Measurements from ENCODE around the gene TUBB4B. TPM values are rescaled to one million over a fixed set of nuclear protein-coding genes. Genes with fewer than 3 reads are reported as not detected.

Gene TUBB4B
- polyA plus RNA-seq, 2 donors, result 415 to 578 TPM

DNA sequence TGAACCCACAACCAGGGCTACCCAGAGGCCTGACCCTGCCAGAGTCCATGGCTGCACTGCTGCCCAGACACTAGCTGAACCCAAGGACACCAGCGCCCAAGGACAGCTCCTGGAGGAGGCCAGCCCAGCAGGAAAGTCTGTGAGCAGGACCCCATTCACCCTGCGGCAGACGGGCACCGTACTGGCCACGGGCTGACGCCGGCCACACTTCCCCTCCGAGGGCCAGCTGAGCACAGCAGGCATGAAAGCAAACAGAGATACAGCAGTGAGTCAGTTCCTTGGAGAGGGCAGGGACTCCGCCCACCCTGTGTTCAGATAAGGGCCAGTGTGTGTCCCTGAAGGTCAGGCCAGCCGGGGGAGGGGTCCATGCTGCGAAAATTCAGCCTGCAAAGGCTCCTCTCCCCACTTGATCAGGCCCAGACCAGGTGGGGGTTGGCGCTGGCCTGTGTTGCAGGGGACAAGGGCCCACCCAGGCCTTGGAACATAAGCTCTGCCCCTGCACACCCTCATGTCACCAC, 22.3 kb upstream of the TUBB4B start:
- Histone ChIP-seq H3K9me3 (ENCODE audit: control insufficient read depth in 2 of 2, insufficient read depth in 1 of 2, low read depth in 1 of 2, low read length in 1 of 2) (no peaks in the 10 kb centered on the region), H3K27me3 (ENCODE audit: control insufficient read depth in 1 of 2, insufficient read depth in 2 of 2, low read length in 2 of 2) (no peaks in the 10 kb centered on the region), H3K4me1 (ENCODE audit: control insufficient read depth in 2 of 2, insufficient read depth in 2 of 2, low read length in 1 of 2) (peaks cover 0 to 26% of the 10 kb centered on the region in 2 donors), H3K4me3 (ENCODE audit: low read depth in 1 of 2, low read length in 2 of 2) (peak overlapping the region; percentile 61 to 63), H3K36me3 (ENCODE audit: control insufficient read depth in 2 of 2, insufficient read depth in 2 of 2, low read length in 1 of 2) (peaks cover 0 to 25% of the 10 kb centered on the region in 2 donors), H3K27ac (ENCODE audit: low read depth in 2 of 2, low read length in 1 of 2) (peak overlapping the region; percentile 1 to 91)
- WGBS, 2 donors, result 53 to 66% methylated on average over 12 of the region's 12 CpGs

DNA sequence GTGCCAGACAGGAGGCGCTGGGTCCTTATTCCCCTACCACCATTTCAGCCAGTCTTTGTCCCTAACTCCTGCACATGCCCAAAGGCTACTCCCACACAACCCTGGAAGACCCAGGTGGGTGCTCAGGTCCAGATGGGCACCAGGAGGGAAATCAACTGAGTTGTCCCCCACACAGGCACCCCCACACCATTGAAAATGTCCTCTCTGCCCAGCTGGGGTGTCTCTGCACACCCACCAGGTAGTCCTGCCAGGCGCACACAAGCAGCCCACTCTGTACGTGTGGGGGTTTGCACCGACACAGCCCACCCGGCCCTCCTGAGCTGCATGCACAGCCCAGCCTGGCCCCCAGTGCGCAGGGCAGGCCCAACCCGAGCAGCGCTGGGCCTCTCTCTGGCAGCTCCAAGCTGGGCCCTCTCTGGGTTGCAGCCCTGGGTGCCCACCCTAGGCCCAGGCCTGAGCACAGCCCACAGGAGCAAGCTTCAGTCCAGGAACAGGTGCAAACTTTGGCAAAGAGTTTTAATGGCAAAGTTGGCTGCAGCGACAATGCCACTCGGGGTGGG, 21.2 kb upstream of the TUBB4B start:
- Histone ChIP-seq H3K4me1 (ENCODE audit: control insufficient read depth in 2 of 2, insufficient read depth in 2 of 2, low read length in 1 of 2) (peaks cover 0 to 29% of the 10 kb centered on the region in 2 donors), H3K27me3 (ENCODE audit: control insufficient read depth in 1 of 2, insufficient read depth in 2 of 2, low read length in 2 of 2) (no peaks in the 10 kb centered on the region), H3K27ac (ENCODE audit: low read depth in 2 of 2, low read length in 1 of 2) (no peak overlapping the region), H3K9me3 (ENCODE audit: control insufficient read depth in 2 of 2, insufficient read depth in 1 of 2, low read depth in 1 of 2, low read length in 1 of 2) (no peaks in the 10 kb centered on the region), H3K36me3 (ENCODE audit: control insufficient read depth in 2 of 2, insufficient read depth in 2 of 2, low read length in 1 of 2) (peaks cover 0 to 21% of the 10 kb centered on the region in 2 donors), H3K4me3 (ENCODE audit: low read depth in 1 of 2, low read length in 2 of 2) (no peak overlapping the region)
- WGBS, 2 donors, result 89 to 91% methylated on average over 10 of the region's 10 CpGs

DNA sequence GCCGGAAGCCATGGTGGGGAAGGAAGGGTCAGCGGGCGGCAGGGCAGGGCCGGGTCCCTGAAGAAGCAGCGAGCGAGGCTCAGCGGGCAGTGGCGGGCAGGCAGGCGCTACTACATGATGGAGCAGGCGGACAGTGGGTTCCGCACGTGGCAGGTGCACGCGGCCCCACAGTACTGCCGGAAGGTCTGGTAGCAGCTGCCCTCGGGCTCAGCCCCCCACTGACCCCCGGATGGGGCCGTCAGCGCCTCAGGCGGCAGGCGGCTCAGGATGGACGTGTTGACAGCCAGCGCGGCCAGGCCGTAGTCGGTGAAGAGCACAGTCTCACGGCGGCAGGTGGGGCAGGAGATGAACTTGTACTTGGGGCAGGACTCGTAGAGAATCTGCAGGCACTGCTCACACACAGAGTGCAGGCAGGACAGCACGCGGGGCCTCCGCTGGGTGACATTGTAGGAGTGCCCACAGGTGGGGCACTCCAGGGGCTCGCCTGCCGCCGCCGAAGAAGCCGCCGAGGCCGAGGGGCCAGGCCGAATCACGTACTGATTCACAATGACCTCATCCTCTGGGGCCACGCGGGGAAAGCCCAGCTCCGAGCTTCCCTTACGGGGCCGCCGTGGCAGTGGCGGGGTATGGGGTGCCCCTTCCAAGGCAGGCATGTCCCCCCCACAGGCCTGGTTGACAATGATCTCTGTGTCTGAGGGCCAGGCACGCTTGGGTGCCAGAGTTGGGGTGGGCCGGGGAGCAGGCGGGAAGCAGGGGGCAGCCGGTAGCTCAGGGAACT, 20.6 kb upstream of the TUBB4B start:
- no peaks in the 10 kb centered on the region for H3K9me3 ChIP-seq (ENCODE audit: control insufficient read depth in 2 of 2, insufficient read depth in 1 of 2, low read depth in 1 of 2, low read length in 1 of 2)
- H3K27me3 ChIP-seq (ENCODE audit: control insufficient read depth in 1 of 2, insufficient read depth in 2 of 2, low read length in 2 of 2), result no peaks in the 10 kb centered on the region
- no peak overlapping the region for H3K27ac ChIP-seq (ENCODE audit: low read depth in 2 of 2, low read length in 1 of 2)
- WGBS, 2 donors, result 89 to 91% methylated on average over 41 to 52 of the region's 52 CpGs
- no peak overlapping the region for H3K4me3 ChIP-seq (ENCODE audit: low read depth in 1 of 2, low read length in 2 of 2)
- peaks cover 0 to 17% of the 10 kb centered on the region in 2 donors for H3K36me3 ChIP-seq (ENCODE audit: control insufficient read depth in 2 of 2, insufficient read depth in 2 of 2, low read length in 1 of 2)
- H3K4me1 ChIP-seq (ENCODE audit: control insufficient read depth in 2 of 2, insufficient read depth in 2 of 2, low read length in 1 of 2), result peaks cover 0 to 32% of the 10 kb centered on the region in 2 donors

DNA sequence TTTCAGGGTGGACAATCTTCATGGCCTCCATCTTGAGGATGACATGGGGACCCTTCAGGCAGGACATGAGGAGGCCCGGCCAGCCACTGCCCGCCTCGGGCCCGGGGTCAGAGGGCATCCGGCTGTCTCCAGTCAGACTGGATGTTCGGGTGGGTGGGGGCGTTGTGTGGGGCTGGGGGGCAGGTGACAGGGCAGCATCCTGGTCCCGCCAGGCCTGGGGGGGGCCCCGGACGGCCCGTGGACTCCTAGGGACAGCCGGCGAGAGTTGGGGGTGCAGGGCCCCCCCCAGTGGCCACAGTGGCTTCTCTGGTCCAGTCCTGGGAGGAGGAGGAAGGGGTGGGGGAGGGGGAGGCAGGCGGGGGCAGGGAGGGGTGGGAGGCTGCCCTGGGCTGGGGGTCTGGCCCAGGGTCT, 20.0 kb upstream of the TUBB4B start:
- 79 to 82% methylated on average over 13 to 14 of the region's 14 CpGs for WGBS, 2 donors
- peak overlapping the region in 1 of 2 donors; percentile 66 for H3K4me3 ChIP-seq (ENCODE audit: low read depth in 1 of 2, low read length in 2 of 2)
- H3K4me1 ChIP-seq (ENCODE audit: control insufficient read depth in 2 of 2, insufficient read depth in 2 of 2, low read length in 1 of 2), result peaks cover 0 to 35% of the 10 kb centered on the region in 2 donors

DNA sequence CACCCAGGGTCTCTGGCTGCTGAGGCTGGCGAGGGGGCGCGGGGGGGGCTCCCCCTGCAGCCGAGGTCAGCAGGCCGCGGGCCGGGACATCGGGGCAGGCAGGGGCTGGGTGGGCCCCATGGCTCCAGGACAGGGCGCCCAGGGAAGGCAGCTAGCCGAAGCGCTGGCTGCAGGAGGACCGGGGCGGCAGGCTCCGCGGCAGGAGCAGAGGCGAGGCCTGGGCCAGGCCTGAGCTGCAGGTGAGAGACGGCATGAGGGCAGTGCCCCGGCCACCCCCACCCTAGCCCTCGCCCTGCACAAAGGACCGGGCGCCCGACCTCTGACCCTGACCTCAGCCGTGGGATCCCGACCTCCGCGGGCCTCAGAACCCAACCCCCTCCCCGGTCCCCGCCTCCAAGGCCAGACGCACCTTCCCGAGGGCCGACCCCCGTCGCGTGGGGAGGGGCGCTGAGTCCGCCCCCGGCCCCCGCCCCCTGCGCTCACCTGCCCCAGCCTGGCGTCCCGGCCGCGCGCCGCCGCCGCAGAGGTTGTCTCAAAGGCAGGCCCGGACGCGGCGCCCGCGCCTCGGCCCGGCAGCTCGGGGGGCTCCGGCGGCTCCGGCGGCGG, 19.5 kb upstream of the TUBB4B start:
- no peaks in the 10 kb centered on the region for H3K27me3 ChIP-seq (ENCODE audit: control insufficient read depth in 1 of 2, insufficient read depth in 2 of 2, low read length in 2 of 2)
- H3K9me3 ChIP-seq (ENCODE audit: control insufficient read depth in 2 of 2, insufficient read depth in 1 of 2, low read depth in 1 of 2, low read length in 1 of 2), result no peaks in the 10 kb centered on the region
- H3K4me3 ChIP-seq (ENCODE audit: low read depth in 1 of 2, low read length in 2 of 2), result peak overlapping the region; percentile 36 to 66
- H3K36me3 ChIP-seq (ENCODE audit: control insufficient read depth in 2 of 2, insufficient read depth in 2 of 2, low read length in 1 of 2), result peaks cover 0 to 19% of the 10 kb centered on the region in 2 donors
- WGBS, 2 donors, result 6 to 7% methylated on average over 31 to 61 of the region's 61 CpGs
- H3K4me1 ChIP-seq (ENCODE audit: control insufficient read depth in 2 of 2, insufficient read depth in 2 of 2, low read length in 1 of 2), result peaks cover 0 to 37% of the 10 kb centered on the region in 2 donors
- peak overlapping the region; percentile 96 for H3K27ac ChIP-seq (ENCODE audit: low read depth in 2 of 2, low read length in 1 of 2)

More for the DNA sequence above, 20.0 kb upstream of the TUBB4B start:
- no peak overlapping the region for H3K27ac ChIP-seq (ENCODE audit: low read depth in 2 of 2, low read length in 1 of 2)
- H3K27me3 ChIP-seq (ENCODE audit: control insufficient read depth in 1 of 2, insufficient read depth in 2 of 2, low read length in 2 of 2), result no peaks in the 10 kb centered on the region
- no peaks in the 10 kb centered on the region for H3K9me3 ChIP-seq (ENCODE audit: control insufficient read depth in 2 of 2, insufficient read depth in 1 of 2, low read depth in 1 of 2, low read length in 1 of 2)
- peaks cover 0 to 21% of the 10 kb centered on the region in 2 donors for H3K36me3 ChIP-seq (ENCODE audit: control insufficient read depth in 2 of 2, insufficient read depth in 2 of 2, low read length in 1 of 2)

DNA sequence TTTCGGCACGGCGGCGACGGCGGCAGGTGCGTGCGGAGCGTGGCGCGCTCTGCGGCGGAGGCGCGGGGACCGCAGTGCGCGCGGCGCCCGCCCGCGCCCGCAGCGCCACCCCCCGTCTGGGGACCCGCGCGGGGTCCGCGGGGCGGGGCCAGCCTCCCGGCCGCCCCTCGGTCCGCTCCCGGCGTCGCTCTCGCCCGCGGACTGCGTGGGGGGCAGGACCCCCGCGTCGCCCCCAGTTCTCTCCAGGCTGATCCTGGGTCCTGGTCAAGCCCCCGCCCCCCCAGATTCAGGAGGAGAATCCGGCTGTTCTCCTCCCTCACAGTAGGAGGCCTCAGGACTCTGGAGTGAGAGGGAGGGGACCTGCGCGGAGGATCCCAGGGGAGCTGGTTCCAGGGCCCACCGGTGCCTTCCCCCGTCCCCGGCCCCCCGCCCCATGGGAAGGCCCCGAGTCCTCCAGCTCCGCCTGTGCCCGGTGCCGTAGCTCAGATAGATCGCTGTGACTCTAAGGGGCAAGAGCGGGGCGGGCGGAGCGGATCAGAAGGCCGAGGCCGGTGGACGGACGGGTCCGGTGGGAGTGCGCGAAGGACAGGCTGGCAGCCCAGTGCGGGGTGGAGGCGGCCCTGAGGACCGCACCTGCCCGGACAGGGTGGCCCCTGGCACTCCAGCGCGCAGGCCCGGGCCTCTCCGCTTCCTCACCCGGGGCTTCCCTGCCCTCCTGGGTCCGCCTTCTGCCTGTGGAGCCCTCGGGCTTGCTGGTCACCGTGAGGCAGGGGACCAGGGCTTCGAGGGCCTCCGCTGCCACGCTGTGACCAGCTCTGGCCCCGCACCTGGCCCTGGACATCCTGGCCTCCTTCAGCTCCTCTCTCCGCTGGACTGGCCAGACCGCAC, 18.7 kb upstream of the TUBB4B start, which contains the start of gene RNF208:
Gene RNF208, minus strand, starts transcription at position 51 of the 888 bp plus-strand sequence. CDS start 1,028 bp downstream, outside the sequence.
- WGBS, 2 donors, result 4 to 6% methylated on average over 40 to 88 of the region's 88 CpGs
- H3K27ac ChIP-seq (ENCODE audit: low read depth in 2 of 2, low read length in 1 of 2), result peak within 1 kb of the TSS; percentile 96
- peaks cover 0 to 39% of the 10 kb centered on the region in 2 donors for H3K4me1 ChIP-seq (ENCODE audit: control insufficient read depth in 2 of 2, insufficient read depth in 2 of 2, low read length in 1 of 2)
- H3K4me3 ChIP-seq (ENCODE audit: low read depth in 1 of 2, low read length in 2 of 2), result peak within 1 kb of the TSS; percentile 52 to 66
- H3K36me3 ChIP-seq (ENCODE audit: control insufficient read depth in 2 of 2, insufficient read depth in 2 of 2, low read length in 1 of 2), result peaks cover 0 to 18% of the 10 kb centered on the region in 2 donors
- no peaks in the 10 kb centered on the region for H3K27me3 ChIP-seq (ENCODE audit: control insufficient read depth in 1 of 2, insufficient read depth in 2 of 2, low read length in 2 of 2)
- H3K9me3 ChIP-seq (ENCODE audit: control insufficient read depth in 2 of 2, insufficient read depth in 1 of 2, low read depth in 1 of 2, low read length in 1 of 2), result no peaks in the 10 kb centered on the region

DNA sequence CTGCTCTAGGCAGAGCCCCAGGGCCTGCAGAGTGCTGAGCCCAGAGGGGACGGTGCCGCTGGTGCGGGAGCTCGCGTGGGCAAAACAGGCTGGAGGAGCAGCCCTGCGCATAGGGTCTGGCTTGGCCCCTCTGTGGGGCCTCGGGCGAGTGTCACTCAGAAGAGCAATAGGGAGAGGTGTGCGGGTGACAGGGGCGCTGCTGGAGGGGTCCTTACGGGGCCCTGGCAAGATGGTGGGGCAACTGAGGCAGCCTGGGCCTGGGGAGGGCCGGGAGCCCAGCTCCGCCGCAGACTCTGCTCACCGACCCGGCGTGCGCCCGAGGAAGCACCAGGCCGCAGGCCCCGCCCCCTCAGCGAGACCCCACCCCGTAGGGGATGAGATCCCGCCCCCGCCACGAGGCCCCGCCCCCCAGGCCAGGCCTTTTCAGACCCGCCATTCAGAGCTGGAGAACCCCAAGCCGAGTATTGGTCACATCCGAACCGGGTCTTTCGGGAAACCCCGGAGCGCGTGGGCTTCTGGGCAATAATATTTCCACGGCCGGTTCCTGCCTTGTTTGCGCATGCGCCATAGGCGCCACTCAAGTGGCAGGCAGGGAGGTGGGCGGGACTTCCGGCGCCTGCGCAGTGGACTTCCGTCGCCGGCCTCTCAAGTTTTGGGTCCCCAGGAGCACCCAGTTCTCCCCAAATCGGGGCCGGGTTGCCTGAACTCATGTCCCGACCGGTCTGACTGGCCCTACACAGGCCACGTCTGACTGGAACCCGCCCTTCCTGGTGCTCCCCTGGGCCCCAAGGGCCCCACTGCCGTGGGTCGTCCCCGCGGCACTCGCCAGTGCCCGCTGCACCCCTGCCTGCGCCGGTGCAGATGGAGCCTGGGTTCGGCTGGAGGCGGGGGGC, 17.8 kb upstream of the TUBB4B start:
- peaks cover 0 to 18% of the 10 kb centered on the region in 2 donors for H3K36me3 ChIP-seq (ENCODE audit: control insufficient read depth in 2 of 2, insufficient read depth in 2 of 2, low read length in 1 of 2)
- H3K9me3 ChIP-seq (ENCODE audit: control insufficient read depth in 2 of 2, insufficient read depth in 1 of 2, low read depth in 1 of 2, low read length in 1 of 2), result no peaks in the 10 kb centered on the region
- H3K4me3 ChIP-seq (ENCODE audit: low read depth in 1 of 2, low read length in 2 of 2), result peak overlapping the region; percentile 66 to 67
- peaks cover 3 to 33% of the 10 kb centered on the region in 2 donors for H3K4me1 ChIP-seq (ENCODE audit: control insufficient read depth in 2 of 2, insufficient read depth in 2 of 2, low read length in 1 of 2)
- 1% methylated on average over 62 to 63 of the region's 63 CpGs for WGBS, 2 donors
- peak overlapping the region; percentile 96 for H3K27ac ChIP-seq (ENCODE audit: low read depth in 2 of 2, low read length in 1 of 2)
- H3K27me3 ChIP-seq (ENCODE audit: control insufficient read depth in 1 of 2, insufficient read depth in 2 of 2, low read length in 2 of 2), result no peaks in the 10 kb centered on the region

DNA sequence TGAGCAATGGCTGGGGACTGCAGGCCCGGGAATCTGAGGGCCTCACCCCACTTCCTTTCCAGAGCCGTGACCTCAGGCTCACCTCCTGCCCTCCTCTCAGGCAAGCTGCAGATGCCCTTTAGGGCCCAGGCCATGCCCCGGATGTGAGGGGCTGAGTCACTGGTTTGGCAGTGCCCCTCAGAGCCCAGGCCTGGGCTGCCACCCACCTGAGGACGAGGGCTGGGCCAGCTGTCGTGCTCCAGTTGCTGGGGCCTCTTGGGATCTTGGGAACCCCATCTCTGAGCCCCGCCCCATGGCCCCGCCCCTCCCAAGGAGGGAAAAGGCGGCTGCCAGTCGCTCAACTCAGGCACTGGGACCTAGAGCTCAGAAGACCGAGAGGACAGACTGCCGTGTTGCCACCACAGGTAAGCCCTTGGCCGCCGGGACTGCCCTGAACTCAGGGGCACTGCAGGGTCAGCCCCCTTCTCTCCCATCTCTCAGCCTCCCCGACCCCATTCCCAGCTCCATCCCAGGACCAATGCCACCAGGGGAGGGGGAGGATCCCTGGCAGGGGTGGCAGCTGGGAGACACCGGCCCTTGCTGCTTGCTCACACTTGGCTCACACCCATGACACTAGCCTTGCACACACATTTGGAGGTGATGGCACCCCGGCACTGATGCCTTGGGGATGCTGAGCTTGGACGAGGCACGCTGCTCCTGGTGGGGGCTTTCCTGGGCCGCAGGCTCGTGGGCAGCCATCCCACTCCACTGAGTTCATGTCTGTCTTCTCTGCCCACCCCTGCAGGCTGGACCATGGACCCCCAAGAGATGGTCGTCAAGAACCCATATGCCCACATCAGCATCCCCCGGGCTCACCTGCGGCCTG, 16.0 kb upstream of the TUBB4B start, which contains the start of gene CYSRT1:
Gene CYSRT1, plus strand, starts transcription at position 345 of the 865 bp plus-strand sequence. Its CDS starts 448 bp downstream, at position 793.
- H3K4me1 ChIP-seq (ENCODE audit: control insufficient read depth in 2 of 2, insufficient read depth in 2 of 2, low read length in 1 of 2), result peaks cover 3 to 25% of the 10 kb centered on the region in 2 donors

More for the DNA sequence above, 16.0 kb upstream of the TUBB4B start, which contains the start of gene CYSRT1:
- H3K9me3 ChIP-seq (ENCODE audit: control insufficient read depth in 2 of 2, insufficient read depth in 1 of 2, low read depth in 1 of 2, low read length in 1 of 2), result no peaks in the 10 kb centered on the region
- WGBS, 2 donors, result 44 to 48% methylated on average over 22 to 23 of the region's 23 CpGs
- H3K4me3 ChIP-seq (ENCODE audit: low read depth in 1 of 2, low read length in 2 of 2), result peak within 1 kb of the TSS; percentile 66 to 67
- peaks cover 0 to 8% of the 10 kb centered on the region in 2 donors for H3K36me3 ChIP-seq (ENCODE audit: control insufficient read depth in 2 of 2, insufficient read depth in 2 of 2, low read length in 1 of 2)
- H3K27me3 ChIP-seq (ENCODE audit: control insufficient read depth in 1 of 2, insufficient read depth in 2 of 2, low read length in 2 of 2), result no peaks in the 10 kb centered on the region
- peak within 1 kb of the TSS; percentile 94 to 96 for H3K27ac ChIP-seq (ENCODE audit: low read depth in 2 of 2, low read length in 1 of 2)
